ENCODE data around the gene CENPK. TPM values are rescaled to one million over a fixed set of nuclear protein-coding genes. Genes with fewer than 3 reads are reported as not detected.
A peak's percentile ranks its signal among the peaks of the same experiment; 100 is the strongest.

CENPK gene
- total RNA-seq, 1 donor: 11.9 TPM

- Histone ChIP-seq H3K27ac (ENCODE audit: low read depth, low read length) (no peak overlapping the region), H3K9me3 (ENCODE audit: low read depth, low read length) (no peaks in the 10 kb centered on the region)
- no peak for TF ChIP-seq CTCF (IDR thresholded peaks at IDR 0.05; ENCODE audit: extremely low read depth, low read depth, low read length)
These were observed 9.0 kb downstream of the CENPK start for GRCh38 chr5:65553941-65554340.

GRCh38 chr5:65548281-65548680, 14.7 kb downstream of the CENPK start:
- TF ChIP-seq CTCF (IDR thresholded peaks at IDR 0.05; ENCODE audit: extremely low read depth, low read depth, low read length): no peak
- H3K36me3 ChIP-seq (ENCODE audit: insufficient read depth, low read length): peaks cover 9% of the 10 kb centered on the region
- no peak for DNase-seq (ENCODE audit: insufficient read length, low spot score, missing footprints)
- no peak overlapping the region for H2AFZ ChIP-seq (ENCODE audit: low read length)
- H3K4me3 ChIP-seq (ENCODE audit: insufficient read depth, low read length): no peak overlapping the region
- H3K4me2 ChIP-seq (ENCODE audit: insufficient read depth, low read length): no peak overlapping the region
- no peaks in the 10 kb centered on the region for H4K20me1 ChIP-seq (ENCODE audit: insufficient read depth, low read length)
- H3K27ac ChIP-seq (ENCODE audit: low read depth, low read length): no peak overlapping the region
- H3K4me1 ChIP-seq (ENCODE audit: insufficient read depth, low read length): no peaks in the 10 kb centered on the region
- no peaks in the 10 kb centered on the region for H3K27me3 ChIP-seq (ENCODE audit: insufficient read depth, low read length)
- no peaks in the 10 kb centered on the region for H3K79me2 ChIP-seq (ENCODE audit: insufficient read depth, low read length)
- no peaks in the 10 kb centered on the region for H3K9me3 ChIP-seq (ENCODE audit: low read depth, low read length)

More at GRCh38 chr5:65553941-65554340, 9.0 kb downstream of the CENPK start:
- H3K79me2 ChIP-seq (ENCODE audit: insufficient read depth, low read length): peaks cover 18% of the 10 kb centered on the region
- no peaks in the 10 kb centered on the region for H4K20me1 ChIP-seq (ENCODE audit: insufficient read depth, low read length)
- peaks cover 10% of the 10 kb centered on the region for H3K36me3 ChIP-seq (ENCODE audit: insufficient read depth, low read length)
- H3K27me3 ChIP-seq (ENCODE audit: insufficient read depth, low read length): no peaks in the 10 kb centered on the region
- no peak for DNase-seq (ENCODE audit: insufficient read length, low spot score, missing footprints)
- H3K4me2 ChIP-seq (ENCODE audit: insufficient read depth, low read length): peak overlapping the region; percentile 7
- H3K4me1 ChIP-seq (ENCODE audit: insufficient read depth, low read length): no peaks in the 10 kb centered on the region
- peak overlapping the region; percentile 24 for H2AFZ ChIP-seq (ENCODE audit: low read length)
- no peak overlapping the region for H3K4me3 ChIP-seq (ENCODE audit: insufficient read depth, low read length)

GRCh38 chr5:65546141-65546540, 16.8 kb downstream of the CENPK start:
- no peak overlapping the region for H3K4me2 ChIP-seq (ENCODE audit: insufficient read depth, low read length)
- no peaks in the 10 kb centered on the region for H3K27me3 ChIP-seq (ENCODE audit: insufficient read depth, low read length)
- peaks cover 19% of the 10 kb centered on the region for H3K36me3 ChIP-seq (ENCODE audit: insufficient read depth, low read length)

GRCh38 chr5:65544473-65544872, 18.5 kb downstream of the CENPK start:
- no peak overlapping the region for H3K27ac ChIP-seq (ENCODE audit: low read depth, low read length)
- DNase-seq (ENCODE audit: insufficient read length, low spot score, missing footprints): no peak
- H3K4me1 ChIP-seq (ENCODE audit: insufficient read depth, low read length): no peaks in the 10 kb centered on the region
- no peaks in the 10 kb centered on the region for H3K9me3 ChIP-seq (ENCODE audit: low read depth, low read length)
- no peaks in the 10 kb centered on the region for H3K27me3 ChIP-seq (ENCODE audit: insufficient read depth, low read length)
- no peak for TF ChIP-seq CTCF (IDR thresholded peaks at IDR 0.05; ENCODE audit: extremely low read depth, low read depth, low read length)
- H3K36me3 ChIP-seq (ENCODE audit: insufficient read depth, low read length): peaks cover 23% of the 10 kb centered on the region
- H4K20me1 ChIP-seq (ENCODE audit: insufficient read depth, low read length): no peaks in the 10 kb centered on the region
- H3K4me2 ChIP-seq (ENCODE audit: insufficient read depth, low read length): no peak overlapping the region
- H3K79me2 ChIP-seq (ENCODE audit: insufficient read depth, low read length): no peaks in the 10 kb centered on the region
- no peak overlapping the region for H3K4me3 ChIP-seq (ENCODE audit: insufficient read depth, low read length)
- H2AFZ ChIP-seq (ENCODE audit: low read length): no peak overlapping the region

More at GRCh38 chr5:65546141-65546540, 16.8 kb downstream of the CENPK start:
- Histone ChIP-seq H4K20me1 (ENCODE audit: insufficient read depth, low read length) (no peaks in the 10 kb centered on the region), H3K9me3 (ENCODE audit: low read depth, low read length) (no peaks in the 10 kb centered on the region), H3K79me2 (ENCODE audit: insufficient read depth, low read length) (no peaks in the 10 kb centered on the region), H3K4me1 (ENCODE audit: insufficient read depth, low read length) (no peaks in the 10 kb centered on the region), H3K4me3 (ENCODE audit: insufficient read depth, low read length) (no peak overlapping the region), H3K27ac (ENCODE audit: low read depth, low read length) (no peak overlapping the region), H2AFZ (ENCODE audit: low read length) (no peak overlapping the region)
- TF ChIP-seq CTCF (IDR thresholded peaks at IDR 0.05; ENCODE audit: extremely low read depth, low read depth, low read length): no peak
- DNase-seq (ENCODE audit: insufficient read length, low spot score, missing footprints): no peak
